ENCODE results near the gene SPIC. TPM values are rescaled to one million over a fixed set of nuclear protein-coding genes. Genes with fewer than 3 reads are reported as not detected.
"Not testable (repeated sequence)": the region's sequence is repeated elsewhere in the genome, so short reads cannot be mapped to it uniquely, and the experiment has no call there.

SPIC gene
- not detected for total RNA-seq

DNA sequence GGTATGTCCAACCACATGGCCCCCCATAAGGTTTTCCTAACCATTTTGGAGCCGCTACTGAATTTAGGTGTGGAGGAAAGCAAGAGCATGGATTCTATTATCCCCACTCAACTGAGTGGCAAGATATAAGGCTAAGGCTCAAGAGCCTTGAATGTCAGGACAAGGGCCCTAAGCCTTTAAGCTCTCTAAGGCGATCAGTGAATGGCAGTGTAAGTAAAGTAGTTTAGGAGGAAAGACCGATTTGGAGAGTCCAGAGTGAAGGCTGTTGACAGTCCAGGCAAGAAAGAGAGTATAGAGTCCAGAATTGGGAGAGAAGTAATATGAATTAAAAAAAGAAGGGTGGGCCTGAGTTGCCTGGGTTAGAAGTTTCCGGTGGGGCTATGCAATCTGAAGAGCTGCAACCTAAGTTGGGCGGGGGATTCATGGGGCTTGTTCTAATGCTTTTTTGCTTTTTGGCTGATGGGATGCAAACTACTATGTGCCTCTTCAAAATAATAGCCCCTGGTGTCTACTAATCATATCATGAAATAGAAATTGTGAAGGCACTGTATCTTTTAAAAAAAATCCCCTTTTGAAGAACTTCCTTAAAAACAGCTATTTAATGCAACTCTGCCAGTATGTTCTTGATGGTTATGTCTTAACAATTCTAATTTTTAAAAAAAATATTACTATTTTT is at the start of gene SPIC:
Gene SPIC (plus strand): TSS at position 626 of the 676 bp plus-strand sequence. CDS start 1,569 bp downstream, outside the sequence.
- H3K27ac Mint-ChIP-seq: no peak within 1 kb of the TSS
- no peaks in the 10 kb centered on the region for H3K27me3 Mint-ChIP-seq
- H3K4me1 Mint-ChIP-seq: no peaks in the 10 kb centered on the region
- H3K36me3 Mint-ChIP-seq: no peaks in the 10 kb centered on the region
- DNase-seq: no peak
- H3K4me3 Mint-ChIP-seq: no peak within 1 kb of the TSS
- H3K9me3 Mint-ChIP-seq: no peaks in the 10 kb centered on the region

DNA sequence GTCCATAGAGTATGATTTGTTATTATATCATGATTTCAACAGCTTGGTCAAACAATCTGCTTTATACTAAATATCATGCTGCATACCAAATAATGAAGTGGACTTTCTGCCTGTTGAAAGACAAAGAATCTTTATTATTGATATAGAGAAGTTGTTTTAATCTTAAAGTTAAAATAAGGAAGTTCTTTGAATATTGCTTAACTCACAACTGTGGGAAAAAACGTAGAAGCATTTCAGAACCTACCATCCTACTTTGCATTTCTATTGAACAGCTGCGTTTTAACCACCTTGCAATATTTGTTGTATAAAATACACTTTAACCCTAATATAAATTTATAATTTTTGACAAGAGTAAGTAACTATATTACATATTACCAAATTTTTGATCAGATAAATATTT is 44.7 kb upstream of the SPIC start:
- no peaks in the 10 kb centered on the region for H3K4me1 Mint-ChIP-seq
- H3K27me3 Mint-ChIP-seq: no peaks in the 10 kb centered on the region
- no peak overlapping the region for H3K4me3 Mint-ChIP-seq
- no peaks in the 10 kb centered on the region for H3K9me3 Mint-ChIP-seq
- no peaks in the 10 kb centered on the region for H3K36me3 Mint-ChIP-seq
- H3K27ac Mint-ChIP-seq: no peak overlapping the region
- no peak for DNase-seq

DNA sequence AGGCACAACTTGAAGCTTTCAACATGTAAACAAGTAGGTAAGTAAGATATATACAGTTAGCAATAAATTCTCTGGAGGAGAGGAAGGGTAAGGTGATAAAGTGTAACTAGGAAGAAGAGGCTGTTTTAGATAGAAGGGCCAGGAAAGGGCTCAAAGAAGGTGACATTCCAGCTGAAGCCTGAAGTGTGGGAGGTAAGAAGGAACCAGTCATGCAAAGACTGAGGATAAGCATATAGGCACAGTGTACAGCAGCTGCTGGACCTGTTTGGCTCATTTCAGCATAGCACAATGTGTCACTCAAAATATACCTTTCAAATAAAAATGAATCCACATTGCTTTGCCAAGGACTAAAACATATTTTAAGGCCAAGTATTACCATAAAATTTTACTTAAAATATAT is 39.0 kb upstream of the SPIC start:
- DNase-seq: no peak
- H3K27ac Mint-ChIP-seq: no peak overlapping the region
- H3K27me3 Mint-ChIP-seq: peaks cover 4% of the 10 kb centered on the region
- H3K36me3 Mint-ChIP-seq: no peaks in the 10 kb centered on the region
- H3K4me1 Mint-ChIP-seq: no peaks in the 10 kb centered on the region
- H3K9me3 Mint-ChIP-seq: no peaks in the 10 kb centered on the region
- H3K4me3 Mint-ChIP-seq: no peak overlapping the region

DNA sequence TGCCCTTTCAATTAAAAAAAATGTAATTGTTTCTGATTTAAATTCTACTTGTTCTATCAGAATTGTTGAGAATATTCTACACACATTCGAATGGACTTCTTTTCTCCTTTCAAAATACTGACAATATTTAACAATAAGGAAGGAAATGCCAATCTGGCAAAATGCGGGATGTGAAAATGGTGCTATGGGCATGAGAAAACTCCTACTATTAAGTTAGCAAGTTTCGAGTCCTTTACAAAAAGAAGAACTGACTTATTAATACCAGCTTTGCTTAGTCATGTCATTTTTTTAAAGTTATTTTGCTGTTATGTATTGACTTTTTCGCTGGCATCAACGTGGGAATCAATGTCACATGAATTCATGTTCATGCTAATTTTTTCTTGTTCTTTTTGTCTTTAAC is 35.9 kb upstream of the SPIC start:
- DNase-seq: no peak
- Mint-ChIP-seq H3K36me3 (no peaks in the 10 kb centered on the region), H3K4me3 (no peak overlapping the region), H3K9me3 (no peaks in the 10 kb centered on the region), H3K4me1 (no peaks in the 10 kb centered on the region), H3K27ac (no peak overlapping the region), H3K27me3 (peaks cover 4% of the 10 kb centered on the region)

DNA sequence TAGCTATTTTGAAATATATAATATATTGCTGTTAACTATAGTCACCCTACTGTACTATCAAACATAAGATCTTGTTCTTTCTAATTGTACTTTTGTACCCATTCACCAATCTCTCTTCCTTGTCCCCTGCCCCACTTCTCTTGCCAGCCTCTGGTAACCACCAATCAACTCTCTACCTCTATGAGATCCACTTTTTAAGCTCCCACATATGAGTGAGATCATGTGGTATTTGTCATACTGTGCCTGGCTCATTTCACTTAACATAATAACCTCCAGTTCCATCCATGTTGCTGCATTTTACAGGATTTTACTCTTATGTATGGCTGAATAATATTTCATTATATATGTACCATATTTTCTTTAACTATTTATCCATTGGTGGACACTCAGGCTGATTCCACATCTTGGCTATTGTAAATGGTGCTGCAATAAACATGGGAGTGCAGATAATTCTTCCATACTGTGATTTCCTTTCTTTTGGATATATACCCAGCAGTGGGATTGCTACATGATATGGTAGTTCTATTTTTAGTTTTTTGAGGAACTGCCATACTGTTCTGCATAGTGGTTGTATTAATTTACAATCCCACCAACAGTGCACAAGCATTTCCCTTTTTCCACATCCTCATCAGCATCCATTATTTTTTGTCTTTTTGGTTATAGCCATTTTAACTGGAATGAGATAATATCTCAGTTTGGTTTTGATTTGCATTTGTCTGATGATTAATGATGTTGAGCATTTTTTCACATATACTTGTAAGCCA is 33.5 kb upstream of the SPIC start:
- peaks cover 4% of the 10 kb centered on the region for H3K27me3 Mint-ChIP-seq
- H3K4me1 Mint-ChIP-seq: no peaks in the 10 kb centered on the region

DNA sequence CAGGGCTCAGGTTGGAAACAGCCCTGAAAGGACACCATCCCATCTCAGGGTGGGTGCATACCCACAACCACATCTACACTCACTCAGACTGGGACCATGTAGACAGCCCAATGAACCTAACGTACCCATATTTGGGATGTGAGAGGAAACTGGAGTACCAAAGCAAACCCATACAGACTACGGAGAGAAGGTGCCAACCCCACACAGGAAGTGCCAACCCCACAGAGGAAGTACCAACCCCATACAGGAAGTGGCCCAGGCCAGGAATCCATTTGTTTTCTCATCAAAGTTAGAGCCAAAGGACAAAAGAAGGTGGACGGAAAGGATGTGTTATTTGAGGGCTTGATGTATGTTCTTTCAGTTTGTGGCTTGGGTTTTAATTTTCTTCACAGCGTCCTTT is 19.5 kb upstream of the SPIC start:
- Mint-ChIP-seq H3K4me1 (peaks cover 8% of the 10 kb centered on the region), H3K27ac (no peak overlapping the region), H3K36me3 (peaks cover 8% of the 10 kb centered on the region), H3K4me3 (no peak overlapping the region), H3K27me3 (no peaks in the 10 kb centered on the region), H3K9me3 (peaks cover 7% of the 10 kb centered on the region)
- peak; percentile 3 for DNase-seq

More for the DNA sequence above, 33.5 kb upstream of the SPIC start:
- Mint-ChIP-seq H3K27ac (no peak overlapping the region), H3K9me3 (no peaks in the 10 kb centered on the region), H3K36me3 (no peaks in the 10 kb centered on the region), H3K4me3 (no peak overlapping the region)
- DNase-seq: no peak

DNA sequence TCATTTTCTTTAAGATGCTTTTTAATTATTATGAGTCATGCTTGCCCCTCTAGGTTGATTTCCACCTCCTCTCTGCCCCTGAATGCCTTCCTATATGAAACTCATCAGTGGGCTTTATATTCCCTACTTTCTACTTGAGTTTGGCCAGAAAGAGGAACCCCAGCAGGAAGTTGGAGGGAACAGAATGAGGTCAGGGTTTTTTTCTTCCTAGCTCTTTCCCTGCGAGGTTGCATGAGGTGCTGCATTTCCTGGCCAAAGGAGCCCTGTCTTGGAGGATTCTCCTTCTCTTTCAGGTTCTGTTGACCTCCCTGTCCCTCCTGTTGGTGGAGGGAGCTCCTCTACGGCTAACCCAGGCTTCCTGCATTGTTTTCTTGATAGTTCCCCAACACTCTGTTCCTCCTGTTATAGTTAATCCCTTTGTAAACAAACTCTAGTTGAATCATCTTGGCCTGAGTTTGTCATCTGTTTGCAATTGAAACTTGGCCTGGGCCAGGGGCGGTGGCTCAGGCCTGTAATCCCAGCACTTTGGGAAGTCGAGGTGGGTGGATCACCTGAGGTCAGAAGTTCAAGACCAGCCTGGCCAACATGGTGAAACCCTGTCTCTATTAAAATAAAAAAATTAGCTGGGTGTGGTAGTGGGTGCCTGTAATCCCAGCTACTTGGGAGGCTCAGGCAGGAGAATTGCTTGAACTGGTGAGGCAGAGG is 15.3 kb upstream of the SPIC start:
- H3K27ac Mint-ChIP-seq: no peak overlapping the region
- H3K9me3 Mint-ChIP-seq: peaks cover 7% of the 10 kb centered on the region
- H3K4me3 Mint-ChIP-seq: no peak overlapping the region
- peaks cover 8% of the 10 kb centered on the region for H3K4me1 Mint-ChIP-seq
- no peak for DNase-seq
- peaks cover 8% of the 10 kb centered on the region for H3K36me3 Mint-ChIP-seq
- H3K27me3 Mint-ChIP-seq: peaks cover 1% of the 10 kb centered on the region

DNA sequence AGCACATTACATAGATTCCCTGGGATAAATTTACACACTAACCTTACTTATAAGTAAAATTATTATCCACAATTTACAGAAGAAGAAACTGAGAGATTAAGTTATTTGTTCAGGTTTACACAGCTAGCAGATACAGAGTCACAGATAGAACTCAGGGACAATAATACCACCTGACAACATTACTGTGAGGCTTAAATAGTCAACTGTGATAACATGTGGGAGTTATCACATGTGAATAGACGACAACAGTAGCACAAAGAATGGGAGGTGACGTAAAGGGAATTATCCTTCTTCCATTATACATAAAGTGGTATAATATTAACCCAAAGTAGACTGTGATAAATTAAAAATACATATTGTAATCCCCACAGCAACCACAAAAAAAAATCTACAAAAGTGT is 6.2 kb upstream of the SPIC start:
- H3K27me3 Mint-ChIP-seq: peaks cover 10% of the 10 kb centered on the region
- DNase-seq: no peak
- H3K4me3 Mint-ChIP-seq: no peak overlapping the region
- no peak overlapping the region for H3K27ac Mint-ChIP-seq
- H3K4me1 Mint-ChIP-seq: peaks cover 7% of the 10 kb centered on the region
- H3K36me3 Mint-ChIP-seq: no peaks in the 10 kb centered on the region
- H3K9me3 Mint-ChIP-seq: no peaks in the 10 kb centered on the region

DNA sequence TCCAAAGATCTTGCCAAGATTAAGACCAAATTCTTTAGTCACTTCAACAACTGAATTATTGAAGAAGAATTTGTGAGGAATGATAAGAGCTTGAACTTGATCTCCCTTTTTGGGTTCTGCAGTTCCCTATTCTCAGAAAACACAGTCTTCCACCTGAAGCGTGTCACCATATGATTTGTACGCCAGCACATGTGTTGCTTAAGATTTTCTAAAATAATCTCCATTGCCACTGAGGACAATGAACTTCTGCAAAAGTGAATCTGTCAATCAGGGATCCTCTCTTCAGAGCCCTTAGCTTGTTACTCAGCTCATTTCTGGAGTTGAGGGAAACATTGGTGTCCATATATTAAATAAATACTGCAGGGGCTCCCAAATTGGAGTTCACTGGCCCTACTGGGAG is 4.2 kb upstream of the SPIC start:
- Mint-ChIP-seq H3K9me3 (no peaks in the 10 kb centered on the region), H3K4me3 (no peak overlapping the region), H3K27me3 (peaks cover 5% of the 10 kb centered on the region), H3K36me3 (no peaks in the 10 kb centered on the region), H3K27ac (no peak overlapping the region), H3K4me1 (peaks cover under 1% of the 10 kb centered on the region)
- DNase-seq: no peak

DNA sequence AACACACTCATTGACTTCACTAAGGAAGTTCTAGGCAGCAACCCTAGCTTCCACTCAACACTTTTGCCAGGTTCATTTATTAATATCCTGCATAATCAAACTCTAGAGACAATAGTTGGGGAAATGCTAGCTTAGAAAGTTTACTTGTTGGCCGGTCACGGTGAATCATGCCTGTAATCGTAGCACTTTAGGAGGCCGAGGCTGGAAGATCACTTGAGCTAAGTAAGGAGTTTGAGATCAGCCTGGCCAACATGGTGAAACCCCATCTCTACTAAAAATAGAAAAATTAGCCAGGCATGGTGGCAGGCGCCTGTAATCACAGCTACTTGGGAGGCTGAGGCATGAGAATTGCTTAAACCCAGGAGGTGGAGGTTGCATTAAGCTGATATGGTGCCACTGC is 3.3 kb upstream of the SPIC start:
- H3K27ac Mint-ChIP-seq, H3K4me3 Mint-ChIP-seq, H3K36me3 Mint-ChIP-seq, H3K4me1 Mint-ChIP-seq, DNase-seq, H3K27me3 Mint-ChIP-seq, H3K9me3 Mint-ChIP-seq: not testable (repeated sequence)

DNA sequence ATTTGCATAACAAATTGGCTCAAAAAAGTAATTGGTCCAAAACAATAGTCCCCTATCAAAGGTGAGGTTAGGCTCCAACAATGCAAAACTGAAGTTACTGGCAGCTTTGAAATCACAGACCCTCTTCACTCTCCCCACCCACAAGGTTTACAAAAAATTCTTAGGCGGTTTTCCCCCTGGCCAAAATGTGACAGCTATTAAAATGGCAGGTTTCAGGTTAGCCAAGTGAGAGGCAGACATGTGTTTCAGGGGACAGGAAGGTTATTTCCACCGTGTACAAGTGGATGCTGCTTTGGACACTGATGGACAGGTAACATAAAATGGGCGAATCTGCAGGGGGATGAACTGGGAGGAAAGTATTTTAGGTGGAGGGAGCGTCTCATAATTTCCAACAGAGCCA is 888 bp upstream of the SPIC start:
- Mint-ChIP-seq H3K27me3 (no peaks in the 10 kb centered on the region), H3K4me3 (no peak overlapping the region), H3K27ac (no peak overlapping the region), H3K9me3 (no peaks in the 10 kb centered on the region), H3K36me3 (no peaks in the 10 kb centered on the region), H3K4me1 (no peaks in the 10 kb centered on the region)
- no peak for DNase-seq

DNA sequence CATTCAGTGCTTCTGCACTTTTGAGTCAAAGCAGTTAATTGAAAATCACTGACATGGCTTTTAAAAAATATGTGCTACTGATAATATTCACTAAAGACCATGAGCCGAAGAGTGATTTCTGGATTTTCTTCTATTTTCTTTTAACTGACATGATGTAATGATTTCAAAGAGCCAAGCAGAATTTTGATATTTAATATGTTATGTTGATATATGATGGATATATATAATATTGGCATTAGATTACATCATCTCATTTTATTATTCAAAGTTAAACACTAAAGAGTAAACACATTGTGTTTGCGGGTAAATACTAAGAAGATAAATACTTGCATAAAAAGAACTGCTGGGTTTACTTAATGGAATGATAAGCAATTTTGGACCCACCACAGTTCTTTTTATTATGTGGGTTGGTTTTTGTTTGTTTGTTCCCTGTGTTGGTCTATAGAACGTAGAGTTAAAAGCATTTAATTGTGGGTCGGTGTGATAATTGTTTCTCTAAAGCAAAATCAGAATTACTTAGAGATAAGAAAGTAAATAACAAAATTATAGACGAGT is 692 bp downstream of the SPIC start:
- H3K36me3 Mint-ChIP-seq: no peaks in the 10 kb centered on the region
- no peaks in the 10 kb centered on the region for H3K27me3 Mint-ChIP-seq
- no peaks in the 10 kb centered on the region for H3K4me1 Mint-ChIP-seq
- no peak overlapping the region for H3K27ac Mint-ChIP-seq
- H3K4me3 Mint-ChIP-seq: no peak overlapping the region
- no peaks in the 10 kb centered on the region for H3K9me3 Mint-ChIP-seq
- no peak for DNase-seq

DNA sequence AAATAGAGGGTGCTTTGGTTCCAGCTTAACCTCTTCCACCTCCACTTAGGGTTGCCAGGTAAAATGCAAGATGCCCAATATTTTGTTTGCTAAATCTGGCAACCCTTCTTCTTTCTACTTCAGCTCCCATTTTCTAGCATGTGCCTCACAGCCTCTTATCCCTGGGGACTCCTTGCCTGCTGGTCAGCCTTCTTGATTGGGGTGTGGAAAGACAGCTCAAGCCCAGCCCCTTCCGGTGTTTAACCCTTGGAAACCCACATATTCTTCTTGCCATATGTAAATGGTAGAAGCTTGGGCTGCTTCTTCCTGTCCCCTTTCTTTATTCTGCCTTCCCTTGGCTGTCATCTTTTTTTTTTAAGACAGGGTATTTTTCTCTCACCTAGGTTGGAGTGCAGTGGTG is 5.7 kb downstream of the SPIC start:
- Mint-ChIP-seq H3K27me3 (no peaks in the 10 kb centered on the region), H3K4me1 (no peaks in the 10 kb centered on the region)

DNA sequence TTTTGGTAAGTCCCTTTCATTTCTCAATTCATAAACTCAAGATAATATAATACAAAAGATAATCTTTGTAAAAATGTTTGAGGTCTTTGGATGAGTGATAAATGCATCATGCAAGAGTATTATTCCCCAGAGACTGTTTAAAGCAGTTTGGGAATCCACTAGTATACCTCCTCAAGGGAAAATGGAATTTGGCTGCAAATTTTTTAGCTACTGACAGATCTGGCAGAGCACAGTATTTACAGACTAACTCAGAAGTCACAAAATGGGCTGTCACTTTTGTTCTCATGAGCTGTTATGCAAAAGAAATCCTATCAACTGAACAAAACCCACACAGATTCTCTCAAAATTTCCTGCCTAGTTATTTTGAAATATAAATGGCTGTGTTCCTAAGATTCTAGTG is 9.9 kb downstream of the SPIC start:
- no peak overlapping the region for H3K27ac Mint-ChIP-seq
- no peaks in the 10 kb centered on the region for H3K4me1 Mint-ChIP-seq
- no peak overlapping the region for H3K4me3 Mint-ChIP-seq
- no peaks in the 10 kb centered on the region for H3K9me3 Mint-ChIP-seq
- no peak for DNase-seq
- peaks cover 28% of the 10 kb centered on the region for H3K27me3 Mint-ChIP-seq
- no peaks in the 10 kb centered on the region for H3K36me3 Mint-ChIP-seq

More for the DNA sequence above, 5.7 kb downstream of the SPIC start:
- H3K27ac Mint-ChIP-seq: no peak overlapping the region
- H3K9me3 Mint-ChIP-seq: no peaks in the 10 kb centered on the region
- no peak overlapping the region for H3K4me3 Mint-ChIP-seq
- no peaks in the 10 kb centered on the region for H3K36me3 Mint-ChIP-seq
- no peak for DNase-seq

DNA sequence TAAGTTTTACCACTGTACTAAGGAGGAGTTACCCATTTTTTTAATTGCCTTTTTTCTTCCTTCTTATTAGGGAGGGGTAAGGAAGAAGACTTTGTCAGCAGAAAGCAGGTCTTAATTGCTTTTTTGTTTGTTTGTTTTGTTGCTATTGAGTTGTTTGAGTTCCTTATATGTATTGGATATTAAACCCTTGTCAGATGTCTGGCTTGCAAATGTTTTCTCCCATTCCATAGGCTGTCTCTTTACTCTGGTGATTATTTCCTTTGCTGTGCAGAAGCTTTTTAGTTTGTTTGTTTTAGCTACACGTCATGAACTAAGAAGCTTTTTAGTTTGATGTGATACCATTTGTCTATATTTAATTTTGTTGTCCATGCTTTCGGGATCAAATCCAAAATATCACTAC is 13.3 kb downstream of the SPIC start:
- Mint-ChIP-seq H3K36me3 (no peaks in the 10 kb centered on the region), H3K4me3 (no peak overlapping the region), H3K27me3 (peaks cover 33% of the 10 kb centered on the region), H3K9me3 (peaks cover 3% of the 10 kb centered on the region), H3K4me1 (no peaks in the 10 kb centered on the region), H3K27ac (no peak overlapping the region)
- DNase-seq: no peak
